H1 (cell line): ENCODE data around the gene ZNF747. TPM values are rescaled to one million over a fixed set of nuclear protein-coding genes. Genes with fewer than 3 reads are reported as not detected.

Experiments
- CTCF ChIA-PET: fragments of 300-600 bp; sonication (Branson Sonifier 250); formaldehyde crosslinking; loops from one replicate; lab custom pipeline; 2021; ENCODE audit not compliant: partially characterized antibody; lab: Charles Lee
- POLR2A ChIA-PET: fragments of 300-600 bp; sonication (Branson Sonifier 250); formaldehyde crosslinking; loops from one replicate; lab custom pipeline; 2021; ENCODE audit warnings: inconsistent platforms; ENCODE audit not compliant: partially characterized antibody; lab: Charles Lee
- DNase-seq, 2 experiments: peaks; one replicate each; pipeline versions ENCODE4 v3.0.0 to v3.0.0-alpha.2; 2010 to 2022; ENCODE audit warnings: low spot score in 2 of 2, low read depth in 1 of 2, mixed read lengths in 1 of 2
- FAIRE-seq: peaks from 2 replicates; lab custom pipeline; 2011; peaks lifted over from hg19 to GRCh38; lab: Jason Lieb, UNC
- H2AFZ ChIP-seq: 2 replicates; pipeline ENCODE4 v1.8.1; 2012; ENCODE audit warnings: low read length, inconsistent platforms
- H2AK5ac ChIP-seq: 2 replicates; pipeline ENCODE4 v1.6.1; 2013; ENCODE audit warnings: low read depth, low read length
- H2BK120ac ChIP-seq: replicated peaks from 2 replicates; pipeline ENCODE3; 2013; ENCODE audit warnings: low read depth, low read length, inconsistent platforms
- H2BK12ac ChIP-seq: 2 replicates; pipeline ENCODE4 v1.6.1; 2013; ENCODE audit warnings: low read depth, low read length
- H2BK15ac ChIP-seq: 2 replicates; pipeline ENCODE4 v1.6.1; 2013; ENCODE audit warnings: low read length
- H2BK20ac ChIP-seq: 2 replicates; pipeline ENCODE4 v1.6.1; 2013; ENCODE audit warnings: low read length
- H2BK5ac ChIP-seq: 2 replicates; pipeline ENCODE4 v1.6.1; 2013; ENCODE audit warnings: low read depth, low read length
- H3K14ac ChIP-seq: 2 replicates; pipeline ENCODE4 v1.6.1; 2013; ENCODE audit warnings: inconsistent platforms; ENCODE audit not compliant: insufficient read length
- H3K18ac ChIP-seq: 2 replicates; pipeline ENCODE4 v1.6.1; 2013; ENCODE audit warnings: low read length; ENCODE audit errors: extremely low read depth
- H3K23ac ChIP-seq: 2 replicates; pipeline ENCODE4 v1.6.1; 2013; ENCODE audit warnings: inconsistent platforms; ENCODE audit not compliant: insufficient read length
- H3K23me2 ChIP-seq: 2 replicates; pipeline ENCODE4 v1.6.1; 2013; ENCODE audit warnings: low read depth, low read length
- H3K27ac ChIP-seq: 2 replicates; pipeline ENCODE4 v1.6.1; 2011; ENCODE audit warnings: low read depth, low read length, inconsistent platforms
- H3K27me3 ChIP-seq, 4 experiments: replicated peaks in 1 of 4; 1 replicate in 1 of 4; 2 replicates in 3 of 4; pipeline versions ENCODE4 v1.6.1 to v1.8.1; 2011 to 2013; ENCODE audit warnings: low read length in 3 of 4, mild to moderate bottlenecking in 3 of 4, inconsistent platforms in 2 of 4, mixed read lengths in 2 of 4, moderate library complexity in 1 of 4; ENCODE audit not compliant: control insufficient read depth in 3 of 4, insufficient read depth in 3 of 4; ENCODE audit errors: extremely low read depth in 1 of 4
- H3K36me3 ChIP-seq, 4 experiments: 2 replicates each; pipeline versions ENCODE4 v1.6.1 to v1.8.1; 2011 to 2013; ENCODE audit warnings: mild to moderate bottlenecking in 4 of 4, low read length in 3 of 4, moderate library complexity in 2 of 4, control low read depth in 1 of 4, inconsistent platforms in 1 of 4; ENCODE audit not compliant: insufficient read depth in 4 of 4, control insufficient read depth in 2 of 4
- H3K4ac ChIP-seq: replicated peaks from 2 replicates; pipeline ENCODE3; 2013; ENCODE audit warnings: low read length, low read depth, mixed read lengths, inconsistent platforms; ENCODE audit not compliant: insufficient read length
- H3K4me1 ChIP-seq, 4 experiments: replicated peaks in 1 of 4; 1 replicate in 1 of 4; 2 replicates in 3 of 4; pipeline versions ENCODE4 v1.6.1 to v1.8.1; 2011 to 2013; ENCODE audit warnings: low read length in 3 of 4, inconsistent platforms in 2 of 4, mixed read lengths in 1 of 4; ENCODE audit not compliant: insufficient read depth in 4 of 4, control insufficient read depth in 3 of 4
- H3K4me2 ChIP-seq, 2 experiments: 2 replicates each; pipeline versions ENCODE4 v1.6.1 to v1.8.1; 2011 to 2013; ENCODE audit warnings: low read depth in 2 of 2, low read length in 2 of 2, control low read depth in 1 of 2, inconsistent platforms in 1 of 2, mild to moderate bottlenecking in 1 of 2; ENCODE audit not compliant: insufficient read depth in 1 of 2
- H3K4me3 ChIP-seq, 4 experiments: fragments of 200-600, 300-600 bp in 1 of 4; sonication (generic), shearing (Covaris generic), sonication (Bioruptor Twin) in 1 of 4; 2 replicates each; pipeline versions ENCODE4 v1.5.1 to v1.8.1; 2011 to 2016; ENCODE audit warnings: low read length in 4 of 4, low read depth in 3 of 4, control low read depth in 2 of 4, inconsistent platforms in 2 of 4, mild to moderate bottlenecking in 2 of 4, mixed read lengths in 1 of 4, moderate library complexity in 1 of 4; ENCODE audit not compliant: insufficient read depth in 2 of 4; ENCODE audit errors: extremely low read depth in 1 of 4
- H3K56ac ChIP-seq: replicated peaks from 2 replicates; pipeline ENCODE3; 2013; ENCODE audit warnings: low read depth, mild to moderate bottlenecking, mixed read lengths, low read length, inconsistent platforms; ENCODE audit not compliant: insufficient read length
- H3K79me1 ChIP-seq: 2 replicates; pipeline ENCODE4 v1.6.1; 2013; ENCODE audit warnings: low read depth, low read length, control low read depth
- H3K79me2 ChIP-seq, 2 experiments: 2 replicates each; pipeline versions ENCODE4 v1.6.1 to v1.8.1; 2012 to 2013; ENCODE audit warnings: low read length in 2 of 2, mild to moderate bottlenecking in 2 of 2, inconsistent platforms in 1 of 2; ENCODE audit not compliant: insufficient read depth in 2 of 2, control insufficient read depth in 1 of 2
- H3K9ac ChIP-seq, 4 experiments: replicated peaks in 1 of 4; 1 replicate in 1 of 4; 2 replicates in 3 of 4; pipeline versions ENCODE4 v1.6.1 to v1.8.1; 2011 to 2013; ENCODE audit warnings: low read depth in 3 of 4, low read length in 3 of 4, control low read depth in 2 of 4, mild to moderate bottlenecking in 2 of 4, moderate library complexity in 2 of 4, inconsistent platforms in 1 of 4; ENCODE audit errors: extremely low read depth in 1 of 4
- H3K9me3 ChIP-seq, 2 experiments: 2 replicates each; pipeline versions ENCODE4 v1.6.1 to v1.8.1; 2012 to 2013; ENCODE audit warnings: mild to moderate bottlenecking in 2 of 2, moderate library complexity in 2 of 2, control low read depth in 1 of 2, inconsistent platforms in 1 of 2, low read depth in 1 of 2, low read length in 1 of 2, mixed read lengths in 1 of 2; ENCODE audit not compliant: insufficient read depth in 2 of 2
- H4K20me1 ChIP-seq, 2 experiments: replicated peaks in 1 of 2; 2 replicates each; pipeline versions ENCODE3 to v1.8.1; 2011 to 2013; ENCODE audit warnings: inconsistent platforms in 2 of 2, low read length in 2 of 2, mild to moderate bottlenecking in 1 of 2; ENCODE audit not compliant: insufficient read depth in 2 of 2, control insufficient read depth in 1 of 2
- H4K5ac ChIP-seq: 2 replicates; pipeline ENCODE4 v1.6.1; 2013; ENCODE audit warnings: low read length, low read depth, mixed read lengths, inconsistent platforms; ENCODE audit not compliant: insufficient read length
- H4K8ac ChIP-seq: 2 replicates; pipeline ENCODE4 v1.8.0; 2013; ENCODE audit warnings: mild to moderate bottlenecking, moderate library complexity, low read length, inconsistent platforms; ENCODE audit not compliant: insufficient read depth; ENCODE audit errors: extremely low read depth
- H4K91ac ChIP-seq: replicated peaks from 2 replicates; pipeline ENCODE3; 2013; ENCODE audit warnings: low read length, mixed read lengths, inconsistent platforms; ENCODE audit not compliant: insufficient read length
- BACH1 ChIP-seq: IDR thresholded peaks from 2 replicates; pipeline ENCODE4 v1.6.1; 2012; ENCODE audit warnings: low read length, improper control_type of control experiment
- CHD1 ChIP-seq: IDR thresholded peaks from 2 replicates; pipeline ENCODE4 v1.6.1; 2012; ENCODE audit warnings: low read depth, low read length, improper control_type of control experiment
- EGR1 ChIP-seq: IDR thresholded peaks from 2 replicates; pipeline ENCODE4 v1.6.1; 2011; ENCODE audit warnings: low read depth, low read length, borderline replicate concordance
- GABPA ChIP-seq: IDR thresholded peaks from 2 replicates; pipeline ENCODE4 v1.6.1; 2011; ENCODE audit warnings: mild to moderate bottlenecking, low read length, moderate library complexity, borderline replicate concordance; ENCODE audit not compliant: insufficient read depth
- KDM5A ChIP-seq: fragments of 200-600 bp; IDR thresholded peaks from 2 replicates; pipeline ENCODE4 v1.7.1; 2012; ENCODE audit warnings: mild to moderate bottlenecking, low read length, inconsistent platforms, mixed read lengths
- MAX ChIP-seq: IDR thresholded peaks from 2 replicates; pipeline ENCODE4 v1.6.1; 2012; ENCODE audit warnings: inconsistent platforms
- POLR2AphosphoS5 ChIP-seq: IDR thresholded peaks from 2 replicates; pipeline ENCODE4 v1.6.1; 2011; ENCODE audit warnings: low read depth, low read length
- POU5F1 ChIP-seq: IDR thresholded peaks from 2 replicates; pipeline ENCODE4 v1.6.1; 2011; ENCODE audit warnings: low read depth, mild to moderate bottlenecking, low read length, moderate library complexity
- RNF2 ChIP-seq: fragments of 200-900, 300-1000 bp; sonication (generic); IDR thresholded peaks from 2 replicates; pipeline ENCODE4 v1.7.1; 2016; ENCODE audit warnings: borderline replicate concordance, low read depth, mild to moderate bottlenecking, antibody characterized with exemption, low read length; ENCODE audit not compliant: poor library complexity, severe bottlenecking; ENCODE audit errors: missing control alignments
- SIRT6 ChIP-seq: IDR thresholded peaks from one replicate; pipeline ENCODE4 v1.7.1; 2012; ENCODE audit warnings: low read length, inconsistent platforms
- SIX5 ChIP-seq: IDR thresholded peaks from 2 replicates; pipeline ENCODE4 v1.6.1; 2011; ENCODE audit warnings: mild to moderate bottlenecking, low read depth, low read length
- SRF ChIP-seq: IDR thresholded peaks from 2 replicates; pipeline ENCODE4 v1.6.1; 2011; ENCODE audit warnings: mild to moderate bottlenecking, low read depth, low read length, moderate library complexity
- WGBS, 2 experiments: shearing (Covaris generic) in 1 of 2; methylation state at CpG; one replicate each; pipeline versions ENCODE4 v1.1.6 to v1.1.7; 2013 to 2015; ENCODE audit warnings: low lambda C conversion rate in 2 of 2, mixed read lengths in 2 of 2, inconsistent platforms in 1 of 2, low coverage in 1 of 2, missing lambda C conversion rate in 1 of 2; ENCODE audit not compliant: insufficient replicate concordance in 2 of 2, insufficient coverage in 1 of 2, insufficient read length in 1 of 2; ENCODE audit errors: extremely low coverage in 1 of 2, missing lambda C conversion rate in 1 of 2; 5-methylcytosine and 5-hydroxymethylcytosine counted together
- polyA plus RNA-seq, 7 experiments: library from polyadenylated mRNA; depleted of rRNA in 3 of 7; stranded (reverse) in 5 of 7; unstranded in 2 of 7; fragments of >200 nt in 5 of 7; fragments of 200-250 nt in 2 of 7; gene quantifications; 1 replicate in 5 of 7; 2 replicates in 1 of 7; 4 replicates in 1 of 7; pipeline versions ENCODE4 v1.2.1 to v1.2.3, GENCODE V29; 2011 to 2013; ENCODE audit warnings: missing spikeins in 2 of 7, mixed read lengths in 2 of 7
- total RNA-seq: library from RNA; stranded (reverse); fragmentation: NEBNext Ultra II Directional; extraction: Animal tissue kit (Norgen Biotek cat#: 25700); gene quantifications from 2 replicates; pipeline ENCODE4 v1.2.1, GENCODE V29; 2021

ZNF747 gene
- total and polyA plus RNA-seq, 2 of the 8 experiments (the other 6 are each of a cell fraction or from before 2014, with no cell fraction given) = 9.9 to 10.3 TPM

GRCh38 chr16:30519120-30520049, 15.3 kb downstream of the ZNF747 start:
- ChIA-PET CTCF (interaction anchor here (0.6 to 3.2 kb wide), 10 partner anchors 10 to 178 kb away, joined by 3 to 16 read pairs (median 5); partner anchors contain the start of gene ITGAL), POLR2A (interaction anchor here (1.0 to 1.5 kb wide), 3 partner anchors 16 to 110 kb away, joined by 3 to 6 read pairs (median 3); partner anchors contain the start of genes ZNF688 and ZNF747)
- DNase-seq = no peak
- Histone ChIP-seq H3K9ac (no peak overlapping the region), H4K5ac (no peak overlapping the region), H2BK120ac (no peak overlapping the region), H3K23ac (no peak overlapping the region), H3K56ac (no peak overlapping the region), H2AFZ (no peak overlapping the region), H3K36me3 (peaks cover 0 to 2% (median 0%) of the 10 kb centered on the region in 4 experiments; a peak in 1 of 8 replicates), H2BK5ac (no peak overlapping the region), H3K18ac (no peak overlapping the region), H4K91ac (no peak overlapping the region), H4K8ac (no peak overlapping the region), H3K27ac (no peak overlapping the region), H3K4me3 (no peak overlapping the region), H3K79me1 (no peaks in the 10 kb centered on the region), H3K4me1 (no peaks in the 10 kb centered on the region), H3K4ac (no peak overlapping the region), H3K4me2 (no peak overlapping the region), H2BK20ac (no peak overlapping the region), H3K14ac (no peak overlapping the region), H3K27me3 (no peaks in the 10 kb centered on the region; a peak in 1 of 7 replicates), H2AK5ac (no peak overlapping the region), H3K23me2 (no peaks in the 10 kb centered on the region), H4K20me1 (no peaks in the 10 kb centered on the region), H3K9me3 (no peaks in the 10 kb centered on the region), H3K79me2 (no peaks in the 10 kb centered on the region), H2BK15ac (no peak overlapping the region), H2BK12ac (peak overlapping the region; percentile 60; the same call in 1 of the 2 replicates)
- no peak for FAIRE-seq
- 90% methylated on average over 20 of the region's 20 CpGs; no CpG with 5 or more reads in 1 of the 2 experiments for WGBS, 2 experiments
- TF ChIP-seq GABPA (no peak), SIRT6 (no peak), EGR1 (no peak), BACH1 (no peak), RNF2 (no peak), CHD1 (no peak), MAX (no peak), SRF (no peak), POU5F1 (no peak), KDM5A (no peak), POLR2AphosphoS5 (no peak), SIX5 (no peak)
